ENCODE data around the gene CDH23.

GRCh38 chr10:71801361-71801760, 404.6 kb downstream of the CDH23 start:
- TF ChIP-seq CTCF (IDR thresholded peaks at IDR 0.05; ENCODE audit: low read length) (no peak), EZH2 (optimal IDR thresholded peaks at IDR 0.05; ENCODE audit: low read depth, low read length) (no peak), EZH2phosphoT487 (IDR thresholded peaks at IDR 0.05; ENCODE audit: low read length) (no peak)

All from MM.1S (cell line).